Cardiac fibroblast (primary cell): ENCODE measurements around the gene YEATS4.

ENCODE experiments used
- DNase-seq, 2 donors: peaks; one replicate each; pipeline versions ENCODE4 v3.0.0 to v3.0.0-alpha.2; 2010; ENCODE audit warnings: low read depth in 2 of 2
- H3K4me3 ChIP-seq, 2 donors: replicated peaks in 1 of 2; 1 replicate in 1 of 2; 2 replicates in 1 of 2; pipeline ENCODE4 v1.5.1; 2011; ENCODE audit warnings: low read depth in 2 of 2, low read length in 2 of 2, mild to moderate bottlenecking in 2 of 2, moderate library complexity in 1 of 2
- CTCF ChIP-seq: IDR thresholded peaks from one replicate; pipeline ENCODE4 v1.5.1; 2011; ENCODE audit warnings: low read depth, mild to moderate bottlenecking, low read length, inconsistent platforms

The YEATS4 gene

GRCh38 chr12:69388371-69388770 is 28.8 kb downstream of the YEATS4 start:
- H3K4me3 ChIP-seq: no peak overlapping the region
- peak; percentile 85 to 86 for DNase-seq
- TF ChIP-seq CTCF: peak; percentile 64

DNA sequence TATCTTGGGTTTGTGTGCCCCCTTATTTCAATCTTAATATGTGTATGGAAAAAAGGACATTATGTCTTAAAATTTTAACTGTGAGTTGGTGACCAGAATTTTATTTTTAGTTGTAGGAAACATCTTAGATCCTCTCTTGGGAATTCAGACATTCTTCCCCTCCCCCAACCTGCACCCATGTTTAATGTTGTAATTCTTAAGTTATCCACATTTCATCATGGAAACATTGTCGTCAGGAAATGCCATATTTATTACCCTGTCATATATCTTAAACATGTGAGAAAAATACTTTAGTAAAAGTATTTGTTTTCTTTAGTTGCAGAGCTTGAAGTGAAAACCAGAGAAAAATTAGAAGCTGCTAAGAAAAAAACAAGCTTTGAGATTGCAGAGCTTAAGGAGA is 30.3 kb downstream of the YEATS4 start:
- H3K4me3 ChIP-seq: no peak overlapping the region
- DNase-seq: peak; percentile 79 to 94
- TF ChIP-seq CTCF: no peak

GRCh38 chr12:69392179-69392928 is 32.8 kb downstream of the YEATS4 start:
- H3K4me3 ChIP-seq: no peak overlapping the region
- no peak for TF ChIP-seq CTCF
- DNase-seq: peak in 1 of 2 donors; percentile 54

GRCh38 chr12:69396041-69396440 is 36.5 kb downstream of the YEATS4 start:
- H3K4me3 ChIP-seq: no peak overlapping the region
- no peak for TF ChIP-seq CTCF
- DNase-seq: peak in 1 of 2 donors; percentile 54

DNA sequence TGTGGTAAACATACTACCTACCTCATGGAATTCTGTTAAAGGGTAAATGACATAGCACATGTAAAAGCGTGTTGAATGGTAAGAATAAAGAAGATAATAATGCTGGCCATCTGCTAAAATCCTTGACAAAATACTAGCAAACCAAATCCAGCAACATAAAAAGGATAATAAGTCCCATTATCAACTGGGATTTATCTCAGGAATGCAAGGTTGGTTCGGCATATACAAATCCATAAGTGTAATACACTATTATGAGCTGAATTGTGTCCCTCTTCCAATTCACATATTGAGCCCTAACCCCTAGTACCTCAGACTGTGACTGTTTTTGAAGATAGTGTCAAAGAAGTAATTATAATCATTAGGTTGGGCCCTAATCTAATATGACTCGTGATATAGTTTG is 37.4 kb downstream of the YEATS4 start:
- DNase-seq: no peak
- H3K4me3 ChIP-seq: no peak overlapping the region
- no peak for TF ChIP-seq CTCF

DNA sequence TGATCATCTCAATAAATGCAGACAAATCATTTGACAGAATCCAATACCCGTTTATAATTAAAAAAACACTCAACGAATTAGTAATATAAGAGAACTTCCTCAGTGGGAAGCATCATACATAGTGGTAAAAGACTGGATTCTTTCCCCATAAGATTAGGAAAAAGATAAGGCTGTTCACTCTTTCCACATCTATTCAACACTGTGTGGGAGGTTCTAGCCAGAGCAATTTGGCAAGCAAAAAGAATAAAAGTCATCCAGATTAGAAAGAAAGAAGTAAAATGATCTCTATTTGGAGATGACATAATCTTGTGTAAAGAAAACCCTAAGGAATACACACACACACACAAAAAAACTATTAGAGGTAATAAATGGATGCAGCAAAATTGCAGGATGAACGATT is 38.4 kb downstream of the YEATS4 start:
- TF ChIP-seq CTCF: no peak
- H3K4me3 ChIP-seq: no peak overlapping the region
- DNase-seq: peak; percentile 59 to 67

DNA sequence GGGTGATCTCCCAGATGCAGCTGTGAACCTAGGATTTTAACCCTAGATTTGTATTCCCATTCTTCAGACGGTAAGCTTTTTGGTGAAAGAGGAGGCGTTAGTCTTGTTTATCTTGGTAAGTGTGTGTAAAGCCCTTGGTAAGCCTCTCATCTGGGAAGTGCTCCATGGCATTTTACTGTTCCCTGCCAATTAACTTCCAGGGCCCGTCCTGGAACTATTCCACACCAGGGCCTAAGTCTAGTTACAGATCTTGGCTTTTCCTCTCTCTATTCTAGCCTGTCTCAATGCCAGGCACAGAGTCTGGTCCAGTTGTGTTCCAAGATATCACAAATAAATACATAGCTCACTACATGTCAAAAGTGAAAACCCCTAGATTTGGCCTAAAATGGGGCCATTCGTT is 42.4 kb downstream of the YEATS4 start:
- no peak overlapping the region for H3K4me3 ChIP-seq
- DNase-seq: peak in 1 of 2 donors; percentile 21
- TF ChIP-seq CTCF: no peak
